Activated CD4-positive, CD25-positive, alpha-beta regulatory T cell treated with anti-CD3 and anti-CD28 coated beads, Interleukin-2, amount 50 U/mL, for 72 hours (primary cell): ENCODE results near the gene PRKCI.
"Not testable (repeated sequence)": the region's sequence is repeated elsewhere in the genome, so short reads cannot be mapped to it uniquely, and the experiment has no call there.

Experiments used
- DNase-seq: peaks from one replicate; pipeline ENCODE4 v3.0.0; 2021

PRKCI gene

DNA sequence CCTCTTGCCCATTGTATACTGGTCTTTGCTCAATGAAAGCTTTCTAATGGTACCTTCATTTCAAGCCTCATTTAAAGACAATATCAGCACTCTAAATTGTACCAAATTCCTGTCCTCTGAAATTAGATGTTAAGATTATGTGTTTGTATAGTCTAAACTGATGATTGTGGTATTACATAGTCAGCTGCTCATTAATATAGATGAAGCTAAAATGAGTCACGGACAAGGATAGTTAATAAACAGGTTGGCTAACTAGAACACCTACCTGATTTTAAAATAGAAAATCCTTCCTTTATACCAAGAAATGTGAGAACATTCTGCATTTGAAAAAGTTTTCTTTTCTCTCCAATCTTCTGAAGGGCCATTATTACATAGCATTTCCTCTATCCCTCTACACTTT, 2.9 kb downstream of the PRKCI start:
- no peak for DNase-seq

DNA sequence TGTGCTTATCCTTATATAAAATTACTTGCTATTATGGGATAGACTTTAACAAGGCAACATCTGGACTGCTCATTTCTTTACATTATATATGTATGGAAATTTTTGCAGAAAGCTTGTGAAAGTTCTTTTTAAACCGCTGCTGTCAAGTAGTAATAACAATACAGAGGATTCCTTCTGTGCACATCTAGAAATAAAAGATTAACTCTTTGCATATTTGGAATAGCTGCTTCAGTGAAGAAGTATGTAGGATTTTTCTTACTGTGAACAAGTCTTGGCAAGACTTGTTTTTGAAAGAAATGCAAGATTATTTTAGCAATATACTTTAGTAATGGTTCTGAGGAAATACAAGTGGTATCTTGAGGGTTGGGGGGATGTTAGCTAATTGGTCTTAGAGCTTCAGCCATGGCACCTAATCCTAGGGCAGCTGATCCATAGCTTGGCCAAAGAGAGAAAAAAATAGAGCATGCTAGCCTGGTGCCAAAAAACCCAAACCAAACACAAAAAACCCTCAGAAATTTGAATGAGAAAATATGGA, 4.3 kb downstream of the PRKCI start:
- no peak for DNase-seq

DNA sequence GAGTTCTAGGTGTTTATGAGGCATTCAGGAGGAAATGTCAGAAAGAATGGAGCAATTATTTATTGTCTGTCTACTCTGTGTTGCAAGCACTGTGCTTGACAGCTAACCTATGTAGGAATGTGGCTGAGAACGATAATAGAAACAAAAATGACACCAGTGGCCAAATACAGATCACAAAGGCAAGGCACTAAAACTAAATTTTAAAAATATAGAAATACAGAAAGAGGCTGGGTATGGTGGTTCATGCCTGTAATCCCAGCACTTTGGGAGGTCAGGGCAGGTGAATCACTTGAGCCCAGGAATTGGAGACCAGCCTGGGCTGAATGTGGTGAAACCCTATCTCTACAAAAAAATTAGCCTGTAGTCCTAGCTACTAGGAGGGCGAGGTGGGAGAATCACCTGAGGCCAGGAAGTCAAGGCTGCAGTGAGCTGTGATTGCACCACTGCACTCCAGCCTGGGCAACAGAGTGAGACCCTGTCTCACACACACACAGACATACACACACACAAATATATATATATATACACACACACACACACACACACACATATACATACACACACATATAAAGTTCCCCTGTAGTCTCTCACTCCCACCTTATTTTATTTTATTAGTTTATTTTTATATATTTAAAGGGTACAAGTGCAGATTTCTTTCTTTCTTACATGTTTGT, 6.0 kb downstream of the PRKCI start:
- DNase-seq = no peak

DNA sequence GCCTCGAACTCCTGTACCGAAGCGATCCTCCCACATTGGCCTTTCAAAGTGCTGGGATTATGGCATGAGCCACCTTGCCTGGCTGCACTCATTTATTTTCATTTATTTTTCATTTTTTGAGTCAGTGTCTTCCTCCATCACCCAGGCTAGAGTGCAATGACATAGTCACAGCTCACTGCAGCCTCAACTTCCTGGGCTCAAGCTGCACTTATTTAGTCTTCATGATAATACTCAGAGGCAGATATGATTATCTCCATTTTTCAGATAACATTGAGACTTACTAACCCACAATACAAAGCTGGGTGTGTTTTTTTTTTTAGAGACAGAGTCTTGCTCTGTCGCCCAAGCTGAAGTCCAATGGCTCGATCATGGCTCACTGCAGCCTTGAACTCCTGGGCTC, 10.0 kb downstream of the PRKCI start:
- DNase-seq = no peak

DNA sequence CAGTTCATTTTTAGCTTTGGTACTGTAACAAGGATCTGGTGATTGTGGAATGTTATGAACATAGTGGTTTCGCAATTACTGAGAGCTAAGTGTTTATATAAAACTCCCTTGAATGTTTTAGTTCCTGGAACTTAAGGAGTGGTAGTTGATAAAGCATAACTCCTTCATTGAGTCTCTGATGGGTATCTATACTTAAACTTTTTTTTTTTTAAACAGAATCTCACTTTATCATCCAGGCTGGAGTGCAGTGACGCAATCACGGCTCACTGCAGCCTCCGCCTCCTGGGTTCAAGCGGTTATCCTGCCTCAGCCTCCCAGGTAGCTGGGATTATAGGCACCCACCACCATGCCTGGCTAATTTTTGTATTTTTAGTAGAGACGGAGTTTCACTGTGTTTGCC, 11.3 kb downstream of the PRKCI start:
- no peak for DNase-seq

DNA sequence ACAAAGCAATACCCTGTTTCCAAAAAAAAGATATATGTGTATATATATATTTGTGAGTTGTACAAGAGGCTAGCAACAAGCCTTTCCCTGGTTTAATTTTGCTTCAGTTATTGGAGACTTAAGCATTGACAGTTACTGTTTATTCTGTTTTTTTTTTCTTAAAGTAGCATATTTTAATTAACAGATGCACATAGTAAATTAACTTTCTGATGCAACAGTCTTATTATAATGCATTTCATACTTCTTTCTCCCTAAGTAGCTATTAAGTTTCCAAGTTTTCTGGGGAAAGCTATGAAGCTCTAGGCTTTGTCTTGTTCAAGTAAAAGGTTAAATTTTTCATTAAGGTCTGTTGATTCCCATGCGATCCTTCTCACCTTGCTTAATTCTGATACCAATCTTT, 17.9 kb downstream of the PRKCI start:
- no peak for DNase-seq

DNA sequence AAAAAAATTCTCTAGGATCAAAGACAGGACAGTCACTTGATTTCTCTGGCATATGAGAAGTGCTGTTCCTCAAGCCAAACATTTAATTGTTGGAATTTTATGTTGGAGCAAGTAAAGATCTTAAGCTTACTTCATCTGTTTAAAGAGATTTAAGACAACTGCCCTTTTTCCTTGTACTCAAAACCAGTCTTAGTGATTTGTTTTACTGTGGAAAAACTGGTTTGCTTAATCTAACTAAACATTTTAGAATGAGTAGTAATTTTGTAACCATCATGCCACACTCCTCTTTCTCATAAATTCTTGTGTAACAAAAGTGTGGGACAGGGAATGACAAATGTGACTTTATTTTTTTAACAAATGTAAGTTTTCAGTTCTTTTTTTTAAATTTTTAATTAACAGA, 18.4 kb downstream of the PRKCI start:
- DNase-seq = no peak

DNA sequence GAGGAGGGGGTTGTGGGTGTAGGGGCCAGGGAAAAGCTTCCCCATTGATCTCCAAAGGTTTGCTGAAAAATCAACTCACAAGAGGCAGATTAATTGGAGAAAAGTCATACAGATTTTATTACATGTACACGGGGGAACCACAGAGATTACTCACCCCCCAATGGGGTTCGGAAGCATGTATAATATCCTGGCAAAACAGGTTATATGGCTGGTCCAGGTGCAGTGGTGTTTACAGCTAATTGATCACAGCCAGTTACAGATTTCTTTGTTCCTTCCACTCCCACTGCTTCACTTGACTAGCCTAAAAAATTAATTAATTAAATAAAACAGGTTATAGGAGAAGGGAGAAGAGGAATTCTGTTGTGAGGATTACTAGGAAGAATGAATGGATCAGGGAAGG, 22.4 kb downstream of the PRKCI start:
- no peak for DNase-seq

DNA sequence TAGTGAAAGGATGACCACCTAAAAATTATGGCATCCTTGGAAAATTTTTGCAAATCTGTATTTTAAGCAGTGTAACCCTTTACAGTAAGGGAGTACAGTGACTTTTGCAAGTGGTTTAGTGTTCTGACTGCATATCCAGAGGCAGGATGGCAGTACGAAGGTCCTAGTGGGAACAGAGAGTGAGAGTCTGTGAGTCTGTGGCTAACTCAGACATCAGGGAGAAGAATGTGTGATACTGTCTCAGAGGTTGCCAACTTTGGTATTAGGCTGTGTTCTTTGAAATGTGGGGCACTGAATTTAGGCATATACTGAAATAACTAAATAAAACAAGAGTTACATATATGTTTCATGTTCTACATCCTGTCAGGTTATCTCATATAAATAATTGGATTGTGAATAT, 25.7 kb downstream of the PRKCI start:
- no peak for DNase-seq

DNA sequence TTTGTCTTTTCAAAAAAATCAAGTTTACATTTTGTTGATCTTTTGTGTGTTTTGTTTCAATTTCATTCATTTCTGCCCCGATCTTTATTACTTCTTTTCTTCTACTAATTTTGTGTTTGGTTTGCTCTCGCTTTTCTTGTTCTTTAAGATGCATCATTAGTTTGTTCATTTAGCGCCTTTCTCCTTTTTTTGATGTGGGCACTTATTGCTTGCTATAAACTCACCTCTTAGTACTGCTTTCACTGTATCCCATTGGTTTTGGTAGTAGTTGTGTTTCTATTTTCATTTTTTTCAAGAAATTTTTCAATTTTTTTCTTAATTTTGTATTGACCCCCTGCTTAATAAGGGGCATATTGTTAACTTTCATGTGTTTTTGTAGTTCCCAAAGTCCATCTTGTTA, 34.4 kb downstream of the PRKCI start:
- no peak for DNase-seq

DNA sequence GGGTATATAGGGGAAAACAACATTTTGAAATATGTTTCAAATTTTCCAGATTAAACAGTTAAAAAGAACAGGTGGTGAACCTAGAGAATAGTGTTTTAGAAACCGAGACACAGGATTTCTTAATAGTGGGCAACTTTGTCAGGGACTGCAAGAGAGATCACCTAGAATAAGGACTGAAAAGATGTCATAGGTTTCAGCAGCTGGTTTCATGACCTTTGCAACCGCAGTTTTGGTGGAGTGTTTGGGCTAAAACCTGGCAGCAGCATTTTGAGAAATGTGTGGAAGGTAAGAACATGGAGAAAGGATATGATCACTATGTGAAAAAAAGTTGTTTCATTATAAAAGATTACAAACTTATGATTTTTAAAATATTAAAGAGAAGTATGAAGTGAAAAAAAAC, 34.9 kb downstream of the PRKCI start:
- DNase-seq = no peak

DNA sequence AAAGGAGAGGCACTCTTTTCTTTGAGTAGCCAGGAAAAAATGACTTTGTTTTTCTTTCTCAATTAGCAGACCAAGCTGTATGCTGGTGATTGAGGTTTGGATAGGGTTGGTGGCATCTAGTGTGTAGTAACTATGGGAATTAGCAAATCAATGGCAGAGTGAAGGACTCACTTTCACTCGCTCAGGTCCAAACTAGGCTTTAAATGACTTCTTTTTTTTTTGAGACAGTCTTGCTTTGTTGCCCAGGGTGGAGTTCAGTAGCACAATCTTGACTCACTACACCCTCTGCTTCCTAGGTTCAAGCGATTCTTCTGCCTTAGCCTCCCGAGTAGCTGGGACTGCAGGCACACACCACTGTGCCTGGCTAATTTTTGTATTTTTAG, 35.9 kb downstream of the PRKCI start:
- no peak for DNase-seq

DNA sequence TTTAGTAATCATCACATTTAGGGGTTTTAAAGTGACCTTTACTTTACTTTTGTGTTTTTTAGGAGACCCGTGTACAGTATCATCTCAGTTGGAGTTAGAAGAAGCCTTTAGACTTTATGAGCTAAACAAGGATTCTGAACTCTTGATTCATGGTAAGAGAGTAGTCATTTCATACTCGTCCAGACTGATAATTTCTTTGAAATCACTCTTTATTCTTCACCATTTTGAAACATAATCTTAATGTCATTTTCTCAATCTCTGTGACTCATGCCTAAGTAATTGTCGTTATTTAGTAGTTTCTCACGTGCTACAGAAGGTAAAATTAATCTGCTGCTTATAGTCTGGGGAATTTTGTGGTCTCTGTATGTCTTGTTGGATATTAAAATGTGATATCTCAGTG, 37.7 kb downstream of the PRKCI start:
- DNase-seq = no peak

DNA sequence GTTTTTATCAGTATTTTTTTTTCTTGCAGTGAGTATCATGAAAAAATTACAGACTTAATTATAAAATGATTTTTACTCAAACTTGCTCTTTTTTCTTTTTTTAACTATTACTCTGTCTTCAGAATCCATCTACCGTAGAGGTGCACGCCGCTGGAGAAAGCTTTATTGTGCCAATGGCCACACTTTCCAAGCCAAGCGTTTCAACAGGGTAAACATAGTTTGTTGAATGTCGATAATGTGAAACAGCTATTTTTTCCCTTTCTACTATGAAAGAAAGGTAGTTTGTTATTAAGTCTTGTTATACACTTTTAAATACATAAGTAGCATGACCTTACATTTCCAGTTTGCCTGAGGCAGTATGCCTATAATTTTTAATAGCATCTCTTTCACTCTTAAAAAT, 45.6 kb downstream of the PRKCI start:
- DNase-seq = no peak

DNA sequence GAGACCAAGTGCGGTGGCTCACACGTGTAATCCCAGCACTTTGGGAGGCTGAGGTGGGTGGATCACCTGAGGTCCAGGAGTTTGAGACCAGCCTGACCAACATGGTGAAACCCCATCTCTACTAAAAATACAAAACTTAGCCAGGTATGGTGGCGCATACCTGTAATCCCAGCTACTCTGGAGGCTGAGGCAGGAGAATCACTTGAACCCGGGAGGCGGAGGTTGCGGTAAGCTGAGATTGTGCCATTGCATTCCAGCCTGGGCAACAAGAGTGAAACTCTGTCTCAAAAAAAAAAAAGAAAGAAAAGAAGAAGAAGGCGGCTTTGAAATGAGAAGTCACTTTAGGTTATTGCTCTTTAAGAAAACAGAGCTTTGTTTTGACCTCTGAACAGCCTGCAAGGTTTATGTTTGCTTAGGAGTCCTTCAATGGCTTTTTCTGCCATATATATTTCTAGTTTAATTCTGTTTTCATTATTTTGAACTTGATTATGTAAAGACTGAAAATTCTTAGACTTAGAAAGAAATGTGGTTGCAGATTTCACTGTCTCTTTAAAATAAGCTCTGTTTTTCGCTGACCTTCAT, 47.5 kb downstream of the PRKCI start:
- DNase-seq = not testable (repeated sequence)

DNA sequence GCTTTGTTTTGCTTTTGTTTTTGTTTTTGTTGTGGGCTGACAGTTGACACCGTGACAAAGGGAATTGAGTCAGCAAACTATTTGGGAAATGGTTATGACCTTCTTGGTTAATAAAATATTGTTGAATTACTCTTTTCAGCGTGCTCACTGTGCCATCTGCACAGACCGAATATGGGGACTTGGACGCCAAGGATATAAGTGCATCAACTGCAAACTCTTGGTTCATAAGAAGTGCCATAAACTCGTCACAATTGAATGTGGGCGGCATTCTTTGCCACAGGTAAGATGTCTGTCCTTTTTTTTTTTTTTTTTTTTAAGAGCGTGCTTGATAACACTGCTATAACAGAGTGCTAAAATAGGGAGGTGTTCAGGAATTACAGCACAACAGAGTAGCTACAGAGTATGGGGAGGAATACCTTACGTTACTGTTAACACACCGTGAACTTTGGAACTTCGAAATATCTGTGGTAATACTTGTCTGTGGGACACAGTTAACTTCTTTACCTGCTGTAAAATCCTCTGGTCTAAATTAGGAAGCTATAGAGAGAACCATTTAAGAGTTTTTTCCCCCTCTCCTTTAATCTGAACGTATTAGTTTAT, 48.2 kb downstream of the PRKCI start:
- no peak for DNase-seq

DNA sequence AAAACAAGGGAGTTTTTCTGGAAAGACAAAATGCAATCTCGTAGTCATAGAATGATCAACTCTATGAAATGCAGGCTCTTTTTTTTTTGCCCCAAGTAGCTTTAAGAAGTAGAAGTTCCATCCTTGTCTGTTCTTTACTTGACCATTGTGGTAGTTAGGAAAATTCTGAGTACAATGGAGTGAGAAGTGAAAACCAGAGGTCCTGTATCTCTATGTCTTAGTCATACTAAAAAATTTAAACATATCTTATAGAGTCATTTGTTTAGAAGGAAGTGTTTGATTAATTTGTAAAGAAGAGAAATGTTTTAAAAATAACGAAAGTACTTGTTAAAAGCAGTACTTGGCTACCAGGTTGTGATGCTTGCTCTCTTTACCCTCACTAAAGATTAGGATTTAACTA, 52.4 kb downstream of the PRKCI start:
- no peak for DNase-seq

DNA sequence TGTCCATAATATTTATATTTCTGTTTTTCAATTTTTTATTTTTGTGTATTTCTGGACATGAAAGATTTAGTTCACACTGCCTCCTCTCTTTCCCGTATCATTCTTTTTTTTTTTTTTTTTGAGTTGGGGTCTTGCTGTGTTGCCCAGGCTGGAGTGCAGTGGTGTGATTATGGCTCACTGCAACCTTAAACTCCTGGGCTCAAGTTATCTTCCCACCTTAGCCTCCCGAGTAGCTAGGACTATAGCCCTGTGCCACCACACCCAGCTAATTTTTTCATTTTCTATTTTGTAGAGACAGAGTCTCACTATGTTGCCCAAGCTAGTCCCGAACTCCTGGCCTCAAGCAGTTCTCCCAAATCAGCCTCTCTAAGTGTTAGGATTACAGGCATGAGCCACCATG, 53.6 kb downstream of the PRKCI start:
- DNase-seq = no peak

DNA sequence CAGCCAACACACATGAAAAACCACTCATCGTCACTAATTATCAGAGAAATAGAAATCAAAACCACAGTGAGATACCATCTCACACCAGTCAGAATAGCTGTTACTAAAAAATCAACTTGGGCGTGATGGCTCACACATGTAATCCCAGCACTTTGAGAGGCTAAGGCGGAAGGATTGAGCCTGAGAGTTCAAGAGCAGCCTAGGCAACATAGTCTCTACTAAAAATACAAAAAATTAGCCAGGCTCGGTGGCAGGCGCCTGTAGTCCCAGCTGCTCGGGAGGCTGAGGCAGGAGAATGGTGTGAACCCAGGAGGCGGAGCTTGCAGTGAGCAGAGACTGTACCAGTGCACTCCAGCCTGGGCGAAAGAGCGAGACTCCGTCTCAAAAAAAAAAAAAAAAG, 55.1 kb downstream of the PRKCI start:
- not testable (repeated sequence) for DNase-seq

DNA sequence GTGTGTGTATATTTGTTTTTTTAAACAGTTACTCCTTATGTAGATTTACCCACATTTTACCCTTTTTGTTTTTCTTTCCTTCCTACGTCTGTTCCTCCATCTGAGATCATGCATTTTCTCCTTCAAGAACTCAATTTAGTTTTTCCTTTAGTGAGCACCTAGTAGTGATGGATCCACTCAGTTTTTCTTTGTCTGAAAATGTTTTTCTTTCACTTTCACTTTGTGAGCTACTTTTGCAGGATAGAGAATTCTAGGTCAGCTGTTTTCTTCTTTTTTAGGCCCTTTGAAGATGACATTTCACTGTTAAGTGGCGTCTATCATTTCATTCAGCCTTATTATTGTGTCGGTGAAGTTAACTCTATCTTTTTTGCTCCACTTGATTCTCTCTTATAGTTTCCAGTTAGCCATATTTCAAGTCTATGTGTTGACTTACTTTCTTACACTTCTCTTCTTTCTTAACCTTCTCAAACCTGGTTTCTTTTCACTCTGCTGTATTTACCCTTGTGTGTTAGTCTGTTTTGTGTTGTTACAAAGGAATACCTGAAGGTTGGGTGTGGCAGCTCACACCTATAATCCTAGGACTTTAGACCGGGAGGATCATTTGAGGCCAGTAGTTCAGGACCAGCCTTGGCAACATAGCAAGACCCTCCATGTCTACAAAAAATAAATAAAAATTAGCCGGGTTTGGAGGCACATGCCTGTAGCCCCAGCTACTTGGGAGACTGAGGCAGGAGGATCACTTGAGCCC, 55.8 kb downstream of the PRKCI start:
- DNase-seq = no peak

DNA sequence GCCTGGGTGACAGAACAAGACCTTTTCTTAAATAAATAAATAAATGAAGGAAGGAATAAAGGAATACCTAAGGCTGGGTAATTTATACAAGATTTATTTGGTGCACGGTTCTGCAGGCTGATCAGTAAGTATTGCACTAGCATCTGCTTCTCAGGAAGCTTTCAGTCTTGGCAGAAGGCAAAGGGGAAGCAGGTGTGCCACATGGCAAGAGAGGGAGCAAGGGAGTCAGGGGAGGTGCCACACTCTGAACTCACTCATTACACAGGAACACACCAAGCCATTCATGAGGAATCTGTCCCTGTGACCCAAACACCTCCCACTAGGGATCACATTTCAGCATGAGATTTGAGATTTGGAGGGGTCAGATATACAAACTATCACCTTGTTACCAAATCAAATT, 56.4 kb downstream of the PRKCI start:
- DNase-seq = no peak

DNA sequence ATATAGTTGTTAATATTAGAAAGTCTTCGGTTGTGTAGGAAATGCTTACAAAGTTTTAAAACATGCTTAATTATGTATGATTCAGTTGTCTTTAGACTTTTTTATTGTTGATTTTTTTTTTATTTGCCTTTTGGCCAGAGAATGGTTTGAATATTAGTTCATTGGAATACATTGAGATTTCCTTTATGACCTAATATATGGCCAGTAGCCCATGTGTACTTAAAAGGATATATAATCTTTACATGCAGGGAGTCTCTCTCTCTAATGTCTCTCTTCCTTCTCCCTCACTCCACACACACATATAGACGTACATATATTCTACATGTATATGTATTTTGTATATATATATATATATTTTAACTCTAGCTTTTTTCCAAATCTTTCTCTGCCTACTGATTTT, 68.0 kb downstream of the PRKCI start:
- DNase-seq = no peak

DNA sequence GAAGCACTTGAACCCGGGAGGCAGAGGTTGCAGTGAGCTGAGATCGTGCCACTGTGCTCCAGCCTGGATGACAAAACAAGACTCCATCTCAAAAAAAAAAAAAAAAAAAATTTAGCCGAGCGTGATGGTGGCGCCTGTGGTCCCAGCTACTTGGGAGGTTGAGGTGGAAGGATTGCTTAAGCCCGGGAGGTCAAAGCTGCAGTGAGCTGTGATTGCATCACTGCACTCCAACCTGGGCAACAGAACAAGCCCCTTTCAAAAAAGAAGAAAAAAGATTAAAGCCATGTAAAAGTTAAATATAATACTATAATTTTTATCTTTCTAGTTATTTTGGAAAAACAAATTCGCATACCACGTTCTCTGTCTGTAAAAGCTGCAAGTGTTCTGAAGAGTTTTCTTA, 73.4 kb downstream of the PRKCI start:
- DNase-seq = no peak

DNA sequence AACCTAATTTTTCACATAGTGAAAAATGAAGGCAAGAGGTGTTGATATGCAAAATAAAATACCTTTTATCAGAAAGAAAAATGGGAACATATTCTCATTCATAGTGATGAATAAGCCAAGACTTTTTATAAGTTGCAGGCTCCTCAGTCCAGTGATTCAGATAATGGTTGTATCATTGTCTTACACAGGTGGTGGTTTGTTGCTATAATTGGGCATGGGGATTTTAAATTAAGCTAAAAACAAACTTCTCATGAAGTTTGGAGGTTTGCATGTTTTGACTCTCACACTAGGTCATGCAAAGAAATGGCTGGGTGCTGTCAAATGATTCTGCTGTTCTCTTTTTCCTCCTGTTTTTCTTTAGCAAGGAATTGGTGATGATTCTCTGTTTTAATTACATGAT, 74.5 kb downstream of the PRKCI start:
- DNase-seq = no peak
